B cell (primary cell): ENCODE results near the gene ISM1. TPM values are rescaled to one million over a fixed set of nuclear protein-coding genes. Genes with fewer than 3 reads are reported as not detected.

Experiments
- ATAC-seq: fragments of 200-7000 bp; cut with Tn5 transposase; one replicate; pipeline ENCODE4 v1.10.0; 2021; ENCODE audit warnings: low read depth, mild to moderate bottlenecking, moderate number of reproducible peaks, moderate library complexity
- CTCF ChIA-PET: fragments of 350-600 bp; sonication (Branson Sonifier 250); formaldehyde crosslinking; loops from one replicate; lab custom pipeline; 2021; ENCODE audit warnings: antibody characterized with exemption, inconsistent platforms; lab: Charles Lee
- POLR2A ChIA-PET: fragments of 350-600 bp; sonication (Branson Sonifier 250); formaldehyde crosslinking; loops from one replicate; lab custom pipeline; 2021; ENCODE audit warnings: antibody characterized with exemption; lab: Charles Lee
- DNase-seq: peaks from one replicate; pipeline ENCODE4 v3.0.0; 2013
- H2AFZ ChIP-seq: 2 replicates; pipeline ENCODE4 v1.6.1; 2012; ENCODE audit warnings: mild to moderate bottlenecking, low read depth, low read length; ENCODE audit not compliant: insufficient read depth, poor library complexity, severe bottlenecking
- H3K27ac ChIP-seq, 2 donors: 1 replicate in 1 of 2; 2 replicates in 1 of 2; pipeline ENCODE4 v1.5.1; 2012 to 2013; ENCODE audit warnings: low read length in 2 of 2, mild to moderate bottlenecking in 2 of 2, moderate library complexity in 1 of 2
- H3K27me3 ChIP-seq, 4 experiments: fragments of 200-600 bp in 1 of 4; sonication (generic) in 1 of 4; replicated peaks in 1 of 4; 1 replicate in 2 of 4; 2 replicates in 2 of 4; pipeline versions ENCODE4 v1.6.1 to v1.7.0; 2013 to 2016; ENCODE audit warnings: low read length in 3 of 4, mild to moderate bottlenecking in 2 of 4, mixed read lengths in 1 of 4, moderate library complexity in 1 of 4; ENCODE audit not compliant: insufficient read depth in 4 of 4, control insufficient read depth in 3 of 4; ENCODE audit errors: control extremely low read depth in 1 of 4
- H3K36me3 ChIP-seq, 2 experiments: replicated peaks in 1 of 2; 1 replicate in 1 of 2; 2 replicates in 1 of 2; pipeline versions ENCODE4 v1.6.1 to v1.7.1; 2013; ENCODE audit warnings: low read length in 1 of 2; ENCODE audit not compliant: insufficient read depth in 2 of 2, control insufficient read depth in 1 of 2; ENCODE audit errors: control extremely low read depth in 1 of 2, extremely low read depth in 1 of 2
- H3K4me1 ChIP-seq, 2 donors: fragments of 200-600 bp in 1 of 2; sonication (generic) in 1 of 2; 1 replicate in 1 of 2; 2 replicates in 1 of 2; pipeline versions ENCODE4 v1.5.1 to v1.6.1; 2013 to 2017; ENCODE audit warnings: low read length in 2 of 2; ENCODE audit not compliant: control insufficient read depth in 2 of 2, insufficient read depth in 2 of 2
- H3K4me2 ChIP-seq: replicated peaks from 2 replicates; pipeline ENCODE3; 2012; ENCODE audit warnings: mild to moderate bottlenecking, low read depth, low read length; ENCODE audit not compliant: poor library complexity, severe bottlenecking
- H3K4me3 ChIP-seq, 5 experiments: fragments of 200-600 bp in 1 of 5; sonication (generic) in 1 of 5; 1 replicate in 3 of 5; 2 replicates in 2 of 5; pipeline versions ENCODE4 v1.5.1 to v1.7.0; 2011 to 2016; ENCODE audit warnings: low read length in 4 of 5, mild to moderate bottlenecking in 4 of 5, low read depth in 2 of 5, control low read depth in 1 of 5, moderate library complexity in 1 of 5; ENCODE audit not compliant: insufficient read depth in 1 of 5; ENCODE audit errors: control extremely low read depth in 1 of 5, extremely low read depth in 1 of 5
- H3K79me2 ChIP-seq: fragments of 200-600 bp; sonication (generic); one replicate; pipeline ENCODE4 v1.6.0; 2016; ENCODE audit warnings: low read length; ENCODE audit not compliant: control insufficient read depth, insufficient read depth
- H3K9ac ChIP-seq: fragments of 200-600 bp; sonication (generic); 2 replicates; pipeline ENCODE4 v1.6.1; 2017; ENCODE audit warnings: mild to moderate bottlenecking, low read length, moderate library complexity
- H3K9me3 ChIP-seq, 3 donors: one replicate each; pipeline versions ENCODE4 v1.6.1 to v1.7.1; 2013; ENCODE audit warnings: low read length in 2 of 3; ENCODE audit not compliant: control insufficient read depth in 2 of 3, insufficient read depth in 1 of 3; ENCODE audit errors: control extremely low read depth in 1 of 3
- H4K20me1 ChIP-seq: 2 replicates; pipeline ENCODE4 v1.6.0; 2012; ENCODE audit warnings: mild to moderate bottlenecking, low read length; ENCODE audit not compliant: insufficient read depth, control insufficient read depth, poor library complexity, severe bottlenecking
- H3K27ac Mint-ChIP-seq: one replicate; pipeline ENCODE4 v1.8.0; 2021; ENCODE audit warnings: mixed read lengths
- H3K27me3 Mint-ChIP-seq: one replicate; pipeline ENCODE4 v1.8.0; 2021; ENCODE audit warnings: mixed read lengths
- H3K4me1 Mint-ChIP-seq: one replicate; pipeline ENCODE4 v1.8.0; 2021; ENCODE audit warnings: mixed read lengths
- H3K4me3 Mint-ChIP-seq: one replicate; pipeline ENCODE4 v1.8.0; 2021; ENCODE audit warnings: mixed read lengths
- H3K9me3 Mint-ChIP-seq: one replicate; pipeline ENCODE4 v1.8.0; 2022; ENCODE audit warnings: mixed read lengths; ENCODE audit not compliant: insufficient read depth
- CTCF ChIP-seq: fragments of 200-600 bp; IDR thresholded peaks from one replicate; pipeline ENCODE4 v1.8.0; 2022; ENCODE audit warnings: antibody characterized with exemption, mild to moderate bottlenecking
- EZH2 ChIP-seq: IDR thresholded peaks from 2 replicates; pipeline ENCODE4 v1.6.1; 2012; ENCODE audit warnings: borderline replicate concordance, low read depth, mild to moderate bottlenecking, moderate library complexity, low read length; ENCODE audit not compliant: insufficient read depth, poor library complexity, severe bottlenecking
- WGBS: methylation state at CpG from one replicate; pipeline ENCODE4 v1.1.5; 2013; ENCODE audit warnings: missing lambda C conversion rate; ENCODE audit not compliant: insufficient coverage; 5-methylcytosine and 5-hydroxymethylcytosine counted together
- intact Hi-C: fragments of 100-400 bp; cut with micrococcal nuclease; formaldehyde crosslinking; loops from one replicate; pipeline ENCODE4 v1.10.0; 2022
- polyA plus RNA-seq: library from polyadenylated mRNA; depleted of rRNA; stranded (reverse); fragments of >200 nt; gene quantifications from 2 replicates; pipeline ENCODE4 v1.2.3, GENCODE V29; 2012
- total RNA-seq, 2 donors: library from RNA; stranded (reverse); fragments of 120-200 nt in 1 of 2; gene quantifications; 1 replicate in 1 of 2; 2 replicates in 1 of 2; pipeline versions ENCODE4 v1.2.3 to v1.2.4, GENCODE V29; 2013 to 2022

The ISM1 gene
- total and polyA plus RNA-seq, 2 donors (not counting 1 experiment from before 2014, with no cell fraction given), result not detected

GRCh38 chr20:13205425-13205824, 15.6 kb upstream of the ISM1 start:
- Mint-ChIP-seq H3K4me1 (peaks cover 3% of the 10 kb centered on the region), H3K27me3 (peaks cover 8% of the 10 kb centered on the region), H3K27ac (no peak overlapping the region), H3K4me3 (no peak overlapping the region), H3K9me3 (peaks cover 3% of the 10 kb centered on the region)
- WGBS, result 73% methylated on average over 3 of the region's 4 CpGs
- Histone ChIP-seq H3K9ac (no peak overlapping the region), H3K79me2 (no peaks in the 10 kb centered on the region), H3K4me3 (no peak overlapping the region), H3K4me1 (no peaks in the 10 kb centered on the region), H3K27me3 (no peaks in the 10 kb centered on the region), H3K4me2 (no peak overlapping the region), H2AFZ (no peak overlapping the region), H3K36me3 (no peaks in the 10 kb centered on the region), H3K27ac (no peak overlapping the region), H4K20me1 (no peaks in the 10 kb centered on the region), H3K9me3 (peaks cover 0 to 2% (median 0%) of the 10 kb centered on the region in 3 donors)
- TF ChIP-seq EZH2, result no peak
- no peak for TF ChIP-seq CTCF
- no peak for DNase-seq
- intact Hi-C loops, result no loop called here
- ChIA-PET POLR2A (no interaction called here), CTCF (no interaction called here)
- ATAC-seq, result no peak

DNA sequence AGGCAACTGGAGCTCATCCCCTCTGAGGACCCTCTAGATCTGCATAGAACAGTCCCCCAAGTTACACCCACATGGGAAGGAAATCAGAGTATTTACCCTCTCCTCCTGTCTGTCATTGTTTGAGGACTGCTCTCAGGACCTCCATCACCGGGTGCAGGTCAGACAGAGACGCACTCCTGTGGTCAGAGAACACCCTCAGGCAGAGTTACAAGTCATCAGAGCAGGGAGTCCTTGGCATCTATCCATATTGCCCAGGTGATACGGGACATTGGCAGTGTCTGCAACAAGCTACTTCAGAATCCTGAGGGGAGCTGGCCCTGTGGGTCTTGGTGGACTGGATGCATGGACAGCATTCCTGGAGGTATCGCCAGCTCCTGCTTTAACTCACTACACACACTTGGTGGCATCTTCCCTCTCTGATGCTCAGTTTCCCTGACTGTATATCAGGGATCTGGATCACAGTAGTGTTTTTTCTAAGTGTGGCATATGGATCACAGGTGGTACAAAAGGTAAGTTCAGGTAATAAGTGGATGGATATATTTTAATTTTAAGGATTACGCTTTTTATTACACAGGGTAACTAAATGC, 15.1 kb upstream of the ISM1 start:
- Mint-ChIP-seq H3K9me3 (peaks cover 3% of the 10 kb centered on the region), H3K27ac (no peak overlapping the region), H3K27me3 (peaks cover 8% of the 10 kb centered on the region), H3K4me1 (peaks cover 3% of the 10 kb centered on the region), H3K4me3 (no peak overlapping the region)
- DNase-seq (no peak), ATAC-seq (no peak)
- TF ChIP-seq EZH2, result no peak
- no peak for TF ChIP-seq CTCF
- H4K20me1 ChIP-seq, result no peaks in the 10 kb centered on the region
- ChIA-PET POLR2A (no interaction called here), CTCF (no interaction called here)
- H3K27ac ChIP-seq, result no peak overlapping the region
- no peak overlapping the region for H3K4me2 ChIP-seq
- intact Hi-C loops, result no loop called here
- no peaks in the 10 kb centered on the region for H3K27me3 ChIP-seq
- H3K79me2 ChIP-seq, result no peaks in the 10 kb centered on the region
- no peak overlapping the region for H3K4me3 ChIP-seq
- peaks cover 0 to 2% (median 0%) of the 10 kb centered on the region in 3 donors for H3K9me3 ChIP-seq
- WGBS, result 90% methylated on average over 3 of the region's 5 CpGs
- H3K9ac ChIP-seq, result no peak overlapping the region
- no peaks in the 10 kb centered on the region for H3K36me3 ChIP-seq
- no peak overlapping the region for H2AFZ ChIP-seq
- H3K4me1 ChIP-seq, result no peaks in the 10 kb centered on the region
